BJ (cell line): ENCODE results near the gene NMRAL1. TPM values are rescaled to one million over a fixed set of nuclear protein-coding genes. Genes with fewer than 3 reads are reported as not detected.

Experiments
- CTCF ChIA-PET: fragments of 350-600 bp; formaldehyde crosslinking; extraction: SDS; loops from one replicate; lab custom pipeline; 2021; ENCODE audit warnings: antibody characterized with exemption, inconsistent platforms; lab: Yijun Ruan, JAX
- POLR2A ChIA-PET: fragments of 300-600 bp; sonication (Branson Sonifier 250); formaldehyde crosslinking; extraction: SDS; loops from one replicate; lab custom pipeline; 2021; ENCODE audit warnings: antibody characterized with exemption; lab: Charles Lee
- DNase-seq: peaks from one replicate; pipeline ENCODE4 v3.0.0-alpha.2; 2011; ENCODE audit warnings: low read depth
- H3K27me3 ChIP-seq: 2 replicates; pipeline ENCODE4 v1.6.0; 2011; ENCODE audit warnings: low read length; ENCODE audit not compliant: control insufficient read depth, insufficient read depth
- H3K36me3 ChIP-seq: 2 replicates; pipeline ENCODE4 v1.5.1; 2011; ENCODE audit warnings: low read length; ENCODE audit not compliant: control insufficient read depth, insufficient read depth
- H3K4me3 ChIP-seq: 2 replicates; pipeline ENCODE4 v1.5.1; 2011; ENCODE audit warnings: low read depth, mild to moderate bottlenecking, control low read depth, low read length
- polyA plus RNA-seq: library from polyadenylated mRNA; depleted of rRNA; stranded (reverse); fragments of >200 nt; gene quantifications from 2 replicates; pipeline ENCODE4 v1.2.3, GENCODE V29; 2011
- TF ChIP-seq, protein P1 (sequence below): IDR thresholded peaks from 2 replicates; pipeline ENCODE4 v1.5.1; 2011; ENCODE audit warnings: low read depth, mild to moderate bottlenecking, control low read depth, inconsistent platforms, low read length, moderate library complexity; ENCODE audit not compliant: insufficient read depth

Gene NMRAL1
- polyA plus RNA-seq, 1 experiment, result 78.0 TPM

DNA sequence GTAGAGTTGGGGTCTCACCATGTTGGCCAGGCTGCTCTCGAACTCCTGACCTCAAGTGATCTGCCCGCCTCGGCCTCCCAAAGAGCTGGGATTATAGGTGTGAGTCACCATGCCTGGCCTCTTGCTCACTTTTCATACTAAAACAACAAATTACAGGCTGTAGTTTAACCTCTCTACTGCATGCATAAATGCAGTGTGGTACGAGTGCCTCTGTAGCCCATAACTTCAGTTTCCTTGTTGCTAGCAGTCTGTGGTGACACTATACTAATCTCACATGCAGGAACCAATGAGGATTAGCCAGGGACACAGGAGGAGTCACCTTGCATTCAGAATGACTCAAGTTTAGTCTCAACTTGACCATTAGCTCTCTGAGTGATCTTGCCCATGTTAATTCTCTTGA, 21.9 kb upstream of the NMRAL1 start:
- POLR2A ChIA-PET, result no interaction called here
- Histone ChIP-seq H3K27me3 (no peaks in the 10 kb centered on the region), H3K36me3 (no peaks in the 10 kb centered on the region), H3K4me3 (no peak overlapping the region)
- TF ChIP-seq, protein P1, sequence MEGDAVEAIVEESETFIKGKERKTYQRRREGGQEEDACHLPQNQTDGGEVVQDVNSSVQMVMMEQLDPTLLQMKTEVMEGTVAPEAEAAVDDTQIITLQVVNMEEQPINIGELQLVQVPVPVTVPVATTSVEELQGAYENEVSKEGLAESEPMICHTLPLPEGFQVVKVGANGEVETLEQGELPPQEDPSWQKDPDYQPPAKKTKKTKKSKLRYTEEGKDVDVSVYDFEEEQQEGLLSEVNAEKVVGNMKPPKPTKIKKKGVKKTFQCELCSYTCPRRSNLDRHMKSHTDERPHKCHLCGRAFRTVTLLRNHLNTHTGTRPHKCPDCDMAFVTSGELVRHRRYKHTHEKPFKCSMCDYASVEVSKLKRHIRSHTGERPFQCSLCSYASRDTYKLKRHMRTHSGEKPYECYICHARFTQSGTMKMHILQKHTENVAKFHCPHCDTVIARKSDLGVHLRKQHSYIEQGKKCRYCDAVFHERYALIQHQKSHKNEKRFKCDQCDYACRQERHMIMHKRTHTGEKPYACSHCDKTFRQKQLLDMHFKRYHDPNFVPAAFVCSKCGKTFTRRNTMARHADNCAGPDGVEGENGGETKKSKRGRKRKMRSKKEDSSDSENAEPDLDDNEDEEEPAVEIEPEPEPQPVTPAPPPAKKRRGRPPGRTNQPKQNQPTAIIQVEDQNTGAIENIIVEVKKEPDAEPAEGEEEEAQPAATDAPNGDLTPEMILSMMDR, result no peak
- CTCF ChIA-PET, result interaction anchor here (0.7 to 1.3 kb wide), 3 partner anchors 10 to 93 kb away, joined by 3 to 6 read pairs (median 5); partner anchors contain the start of gene C16orf96
- peak; percentile 47 for DNase-seq

DNA sequence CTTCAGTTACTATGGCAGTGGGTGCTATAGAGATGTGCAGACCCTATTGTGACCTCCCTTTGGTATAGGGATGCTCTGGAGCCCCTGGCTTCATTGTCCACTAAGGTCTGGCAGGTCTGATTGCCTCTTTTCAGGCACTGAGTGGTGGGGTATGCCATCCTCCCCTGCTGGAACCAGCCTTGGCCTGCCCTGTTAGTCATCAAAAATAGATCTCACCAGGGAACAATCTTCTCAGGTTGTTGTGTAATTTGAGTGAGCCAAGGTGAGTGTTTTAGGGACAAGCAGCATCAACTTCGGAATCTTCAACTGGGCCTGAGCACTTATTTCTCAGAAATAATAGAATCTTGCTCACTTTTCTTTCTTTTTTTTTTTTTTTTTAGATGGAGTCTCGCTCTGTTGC, 21.3 kb upstream of the NMRAL1 start:
- ChIA-PET POLR2A (no interaction called here), CTCF (interaction anchor here (1.3 kb wide), 1 partner anchor 93 kb away, joined by 5 read pairs; no protein-coding TSS in a partner anchor)
- DNase-seq, result no peak
- TF ChIP-seq, protein P1, result no peak
- no peaks in the 10 kb centered on the region for H3K27me3 ChIP-seq
- H3K4me3 ChIP-seq, result no peak overlapping the region
- no peaks in the 10 kb centered on the region for H3K36me3 ChIP-seq

DNA sequence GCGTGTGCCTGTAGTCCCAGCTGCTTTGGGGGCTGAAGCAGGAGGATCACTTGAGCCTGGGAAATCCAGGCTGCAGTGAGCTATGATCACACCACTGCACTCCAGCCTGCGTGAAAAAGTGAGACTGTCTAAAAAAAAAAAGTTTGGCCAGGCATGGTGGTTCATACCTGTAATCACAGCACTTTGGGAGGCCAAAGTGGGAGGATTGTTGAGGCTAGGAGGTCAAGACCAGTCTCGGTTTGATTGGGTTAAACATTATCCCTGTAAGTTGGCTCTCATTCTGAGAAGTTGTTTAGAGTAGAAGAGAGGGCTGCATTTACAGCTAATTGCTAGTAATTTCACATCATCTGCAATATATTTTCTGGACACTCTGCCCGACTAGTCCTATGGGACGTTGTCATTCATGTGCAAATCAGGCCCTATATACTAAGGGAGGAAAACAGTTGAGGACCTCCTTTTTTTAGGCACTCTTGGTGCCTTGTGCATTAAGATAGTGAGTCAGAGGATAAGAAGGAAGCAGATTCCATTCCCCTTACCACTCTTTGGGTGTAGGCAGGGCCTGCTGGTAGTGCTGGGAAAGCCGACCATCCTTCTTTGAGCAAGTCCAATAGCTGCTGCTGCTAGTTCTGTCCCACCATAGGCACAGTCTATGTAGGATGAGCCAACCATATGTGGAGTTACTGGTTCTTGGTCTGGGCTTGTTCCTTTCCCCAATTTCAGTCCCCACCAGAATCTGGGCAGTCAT, 20.5 kb upstream of the NMRAL1 start:
- POLR2A ChIA-PET, result no interaction called here
- no peak for DNase-seq
- Histone ChIP-seq H3K4me3 (no peak overlapping the region), H3K36me3 (no peaks in the 10 kb centered on the region), H3K27me3 (no peaks in the 10 kb centered on the region)
- TF ChIP-seq, protein P1, result no peak
- CTCF ChIA-PET, result interaction anchor here (1.7 kb wide), 1 partner anchor 11 kb away, joined by 9 read pairs; no protein-coding TSS in a partner anchor

DNA sequence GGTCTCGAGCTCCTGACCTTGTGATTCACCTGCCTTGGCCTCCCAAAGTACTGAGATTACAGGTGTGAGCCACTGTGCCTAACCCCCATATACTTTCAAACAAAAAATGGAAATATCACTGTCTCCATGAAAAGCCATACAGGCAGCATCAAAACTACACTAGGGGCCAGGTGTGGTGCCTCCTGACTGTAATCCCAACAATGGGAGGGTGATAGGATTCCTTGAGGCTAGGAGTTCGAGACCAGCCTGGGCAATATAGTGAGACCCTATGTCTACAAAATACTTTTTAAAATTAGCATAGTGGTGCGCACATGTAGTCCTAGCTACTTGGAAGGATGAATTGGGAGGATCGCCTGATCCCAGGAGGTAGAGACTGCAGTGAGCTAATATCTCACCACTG, 17.5 kb upstream of the NMRAL1 start:
- DNase-seq, result no peak
- Histone ChIP-seq H3K27me3 (no peaks in the 10 kb centered on the region), H3K36me3 (no peaks in the 10 kb centered on the region), H3K4me3 (no peak overlapping the region)
- POLR2A ChIA-PET, result no interaction called here
- TF ChIP-seq, protein P1, result no peak
- CTCF ChIA-PET, result interaction anchor here (1.4 to 1.9 kb wide), 2 partner anchors 8 to 13 kb away, joined by 4 to 5 read pairs; no protein-coding TSS in a partner anchor

DNA sequence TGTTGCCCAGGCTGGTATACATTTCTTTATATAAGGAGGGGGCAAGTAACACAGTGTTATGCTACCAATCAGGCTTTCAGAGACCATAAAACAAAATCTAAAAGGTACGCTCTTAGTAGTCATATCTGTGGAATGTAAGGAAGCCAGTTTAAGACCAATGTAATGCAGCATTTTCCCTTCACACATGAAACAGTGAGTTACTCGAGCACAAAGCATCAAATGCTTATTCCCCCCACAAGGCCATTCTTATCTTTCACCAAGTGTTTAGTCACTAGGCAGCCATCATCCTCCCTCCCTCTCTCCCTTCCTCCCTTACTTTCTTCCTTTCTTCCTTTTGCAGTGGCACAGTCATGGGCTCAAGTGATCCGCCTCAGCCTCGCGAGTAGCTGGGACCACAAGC, 14.6 kb upstream of the NMRAL1 start:
- Histone ChIP-seq H3K36me3 (no peaks in the 10 kb centered on the region; the same call in 1 of the 2 replicates), H3K27me3 (no peaks in the 10 kb centered on the region), H3K4me3 (no peak overlapping the region)
- TF ChIP-seq, protein P1, result no peak
- DNase-seq, result no peak
- CTCF ChIA-PET, result interaction anchor here (0.6 to 2.0 kb wide), 3 partner anchors 10 to 12 kb away, joined by 3 to 8 read pairs (median 4); no protein-coding TSS in a partner anchor
- POLR2A ChIA-PET, result no interaction called here
